ENCODE results near the gene ASB7. TPM values are rescaled to one million over a fixed set of nuclear protein-coding genes. Genes with fewer than 3 reads are reported as not detected.
"Not testable (repeated sequence)": the region's sequence is repeated elsewhere in the genome, so short reads cannot be mapped to it uniquely, and the experiment has no call there.

ASB7 gene
- total RNA-seq, 1 donor from 2014 or later = 14.5 TPM

- Mint-ChIP-seq H3K4me3 (ENCODE audit: unreplicated experiment) (no peak overlapping the region), H3K27me3 (ENCODE audit: unreplicated experiment) (peaks cover 1% of the 10 kb centered on the region), H3K9me3 (ENCODE audit: unreplicated experiment) (peaks cover 4% of the 10 kb centered on the region), H3K27ac (ENCODE audit: unreplicated experiment) (no peak overlapping the region), H3K4me1 (ENCODE audit: low read depth, unreplicated experiment) (peaks cover 2% of the 10 kb centered on the region), H3K36me3 (ENCODE audit: unreplicated experiment) (no peaks in the 10 kb centered on the region)
- no peak for DNase-seq
- no peak for TF ChIP-seq CTCF (IDR thresholded peaks at IDR 0.05; ENCODE audit: partially characterized antibody, unreplicated experiment)
Observed at GRCh38 chr15:100671124-100671680, 68.8 kb downstream of the ASB7 start.

- DNase-seq = no peak
- Mint-ChIP-seq H3K4me1 (ENCODE audit: low read depth, unreplicated experiment) (peaks cover 2% of the 10 kb centered on the region), H3K4me3 (ENCODE audit: unreplicated experiment) (no peak overlapping the region), H3K27me3 (ENCODE audit: unreplicated experiment) (peaks cover 1% of the 10 kb centered on the region), H3K36me3 (ENCODE audit: unreplicated experiment) (no peaks in the 10 kb centered on the region), H3K9me3 (ENCODE audit: unreplicated experiment) (peaks cover 4% of the 10 kb centered on the region), H3K27ac (ENCODE audit: unreplicated experiment) (no peak overlapping the region)
- peak; percentile 26 for TF ChIP-seq CTCF (IDR thresholded peaks at IDR 0.05; ENCODE audit: partially characterized antibody, unreplicated experiment)
Observed at GRCh38 chr15:100671858-100672543, 69.6 kb downstream of the ASB7 start.

GRCh38 chr15:100672959-100673358, 70.6 kb downstream of the ASB7 start:
- peaks cover 1% of the 10 kb centered on the region for H3K27me3 Mint-ChIP-seq (ENCODE audit: unreplicated experiment)
- H3K4me1 Mint-ChIP-seq (ENCODE audit: low read depth, unreplicated experiment) = peaks cover 2% of the 10 kb centered on the region
- H3K27ac Mint-ChIP-seq (ENCODE audit: unreplicated experiment) = no peak overlapping the region
- no peak for TF ChIP-seq CTCF (IDR thresholded peaks at IDR 0.05; ENCODE audit: partially characterized antibody, unreplicated experiment)
- H3K9me3 Mint-ChIP-seq (ENCODE audit: unreplicated experiment) = peaks cover 4% of the 10 kb centered on the region
- DNase-seq = no peak
- H3K36me3 Mint-ChIP-seq (ENCODE audit: unreplicated experiment) = no peaks in the 10 kb centered on the region
- H3K4me3 Mint-ChIP-seq (ENCODE audit: unreplicated experiment) = no peak overlapping the region

GRCh38 chr15:100679151-100679550, 76.8 kb downstream of the ASB7 start:
- H3K4me3 Mint-ChIP-seq (ENCODE audit: unreplicated experiment); H3K27me3 Mint-ChIP-seq (ENCODE audit: unreplicated experiment); H3K9me3 Mint-ChIP-seq (ENCODE audit: unreplicated experiment); H3K27ac Mint-ChIP-seq (ENCODE audit: unreplicated experiment); H3K4me1 Mint-ChIP-seq (ENCODE audit: low read depth, unreplicated experiment); DNase-seq: not testable (repeated sequence)
- H3K36me3 Mint-ChIP-seq (ENCODE audit: unreplicated experiment) = peaks cover 11% of the 10 kb centered on the region

GRCh38 chr15:100680726-100681125, 78.3 kb downstream of the ASB7 start:
- TF ChIP-seq CTCF (IDR thresholded peaks at IDR 0.05; ENCODE audit: partially characterized antibody, unreplicated experiment) = no peak
- no peaks in the 10 kb centered on the region for H3K4me1 Mint-ChIP-seq (ENCODE audit: low read depth, unreplicated experiment)

More at GRCh38 chr15:100680726-100681125, 78.3 kb downstream of the ASB7 start:
- Mint-ChIP-seq H3K4me3 (ENCODE audit: unreplicated experiment) (no peak overlapping the region), H3K27me3 (ENCODE audit: unreplicated experiment) (peaks cover 2% of the 10 kb centered on the region), H3K9me3 (ENCODE audit: unreplicated experiment) (peaks cover 9% of the 10 kb centered on the region), H3K27ac (ENCODE audit: unreplicated experiment) (no peak overlapping the region), H3K36me3 (ENCODE audit: unreplicated experiment) (peaks cover 11% of the 10 kb centered on the region)
- no peak for DNase-seq
